Activated CD4-positive, alpha-beta T cell treated with anti-CD3 and anti-CD28 coated beads for 36 hours (primary cell): ENCODE measurements around the gene CASTOR1. TPM values are rescaled to one million over a fixed set of nuclear protein-coding genes. Genes with fewer than 3 reads are reported as not detected.

ENCODE experiments used
- ATAC-seq: fragments of 200-7000 bp; cut with Tn5 transposase; one replicate; pipeline ENCODE4 v1.10.0; 2021; ENCODE audit warnings: mild to moderate bottlenecking, moderate library complexity
- CTCF ChIA-PET: fragments of 350-600 bp; sonication (Branson Sonifier 250); formaldehyde crosslinking; loops from one replicate; lab custom pipeline; 2021; ENCODE audit warnings: antibody characterized with exemption; lab: Charles Lee
- POLR2A ChIA-PET: fragments of 350-600 bp; sonication (Branson Sonifier 250); formaldehyde crosslinking; loops from one replicate; lab custom pipeline; 2021; ENCODE audit warnings: antibody characterized with exemption, inconsistent platforms; lab: Charles Lee
- DNase-seq: peaks from one replicate; pipeline ENCODE4 v3.0.0-alpha.2; 2020
- H3K27ac Mint-ChIP-seq: one replicate; pipeline ENCODE4 v1.8.0; 2021; ENCODE audit warnings: mixed read lengths
- H3K27me3 Mint-ChIP-seq: one replicate; pipeline ENCODE4 v1.8.0; 2021; ENCODE audit warnings: mixed read lengths
- H3K36me3 Mint-ChIP-seq: one replicate; pipeline ENCODE4 v1.8.0; 2021; ENCODE audit warnings: low read depth, mixed read lengths
- H3K4me1 Mint-ChIP-seq: one replicate; pipeline ENCODE4 v1.8.0; 2021; ENCODE audit warnings: mixed read lengths
- H3K4me3 Mint-ChIP-seq: one replicate; pipeline ENCODE4 v1.8.0; 2021; ENCODE audit warnings: mild to moderate bottlenecking, moderate library complexity, mixed read lengths
- H3K9me3 Mint-ChIP-seq: one replicate; pipeline ENCODE4 v1.8.0; 2021; ENCODE audit warnings: low read depth, mixed read lengths
- intact Hi-C, 2 experiments: fragments of 100-400 bp; cut with DNase I in 1 of 2; cut with micrococcal nuclease in 1 of 2; formaldehyde crosslinking; loops; one replicate each; pipeline versions ENCODE4 v1.14.2 to v1.15.1; 2022 to 2024; cut with DNase I, micrococcal nuclease
- total RNA-seq, 2 experiments: library from RNA; stranded (reverse); gene quantifications; one replicate each; pipeline ENCODE4 v1.2.3, GENCODE V29; 2021

The CASTOR1 gene
- total RNA-seq, 2 experiments from 2014 or later = 1.6 to 2.2 TPM

DNA sequence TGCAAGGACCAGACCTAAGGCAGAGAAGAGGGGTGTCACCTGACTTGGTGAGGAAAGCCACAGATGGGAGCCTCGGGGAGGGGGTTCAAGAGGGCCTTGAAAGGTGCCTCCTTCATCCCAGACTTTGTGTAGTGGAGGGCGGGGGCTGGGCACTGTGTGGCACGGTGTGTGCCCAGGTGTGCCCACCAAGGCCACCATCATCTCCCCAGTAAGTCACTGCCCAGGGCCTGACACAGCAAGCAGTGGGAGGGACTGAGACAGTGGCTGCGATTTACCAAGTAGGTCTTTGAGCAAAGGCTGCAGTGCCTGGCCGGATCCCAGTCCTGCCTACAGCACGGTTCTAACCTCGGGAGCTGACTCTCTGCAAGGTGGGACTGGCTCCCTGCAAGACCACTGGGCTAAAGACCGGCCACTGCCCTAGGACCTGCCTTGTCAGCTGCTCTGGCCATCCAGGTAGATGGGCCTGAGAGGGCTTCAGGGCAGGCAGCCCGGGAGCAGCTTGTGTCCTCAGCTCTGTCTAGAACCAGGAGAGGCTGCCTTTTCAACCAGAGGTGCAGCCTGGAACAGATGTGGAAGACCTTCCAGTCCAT, 24.1 kb downstream of the CASTOR1 start:
- no peak for ATAC-seq
- Mint-ChIP-seq H3K4me3 (peak overlapping the region; percentile 88), H3K36me3 (peaks cover 50% of the 10 kb centered on the region), H3K27ac (peak overlapping the region; percentile 98), H3K4me1 (peaks cover 43% of the 10 kb centered on the region), H3K9me3 (no peaks in the 10 kb centered on the region), H3K27me3 (no peaks in the 10 kb centered on the region)
- intact Hi-C loops = loop anchor here in 1 of 2 experiments (5.0 to 10.0 kb wide), 4 partner anchors 380 to 702 kb away; partner anchors contain the start of genes MORC2, MTMR3, NF2 and TUG1
- DNase-seq = no peak
- CTCF ChIA-PET = interaction anchor here (0.6 to 3.7 kb wide), 5 partner anchors 14 to 126 kb away, joined by 3 to 43 read pairs (median 4); no protein-coding TSS in a partner anchor
- POLR2A ChIA-PET = interaction anchor here (0.6 to 1.0 kb wide), 3 partner anchors 37 to 83 kb away, joined by 3 to 4 read pairs (median 3); no protein-coding TSS in a partner anchor

DNA sequence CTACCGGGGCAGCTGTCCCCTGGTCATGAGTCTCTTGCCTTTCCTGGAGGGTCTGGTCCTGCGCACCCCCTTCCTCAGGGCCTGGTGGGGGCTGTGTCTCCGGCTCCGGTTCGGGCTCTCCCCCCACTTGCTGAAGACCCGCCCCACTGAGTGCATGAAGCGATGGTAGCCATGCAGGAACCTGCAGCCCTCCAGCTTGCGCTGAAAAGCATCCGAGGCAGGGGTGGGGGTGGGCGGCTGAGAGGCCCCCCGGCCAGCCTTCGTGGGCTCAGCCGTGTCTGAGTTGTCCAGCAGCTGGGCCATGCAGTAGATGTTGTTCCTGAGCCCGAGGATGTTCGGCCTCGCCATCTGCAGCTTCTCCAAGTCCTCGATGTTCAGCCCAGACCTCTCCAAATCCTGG, 25.4 kb downstream of the CASTOR1 start:
- H3K27ac Mint-ChIP-seq = no peak overlapping the region
- intact Hi-C loops = loop anchor here (1.0 to 10.0 kb wide), 4 partner anchors 23 to 659 kb away; partner anchors contain the start of genes MTMR3 (in 1 of the 2), NF2 (in 1 of the 2), UQCR10 (in 1 of the 2) and ZMAT5 (in 1 of the 2)
- no peak for DNase-seq
- ChIA-PET POLR2A (no interaction called here), CTCF (interaction anchor here (0.7 to 3.7 kb wide), 18 partner anchors 9 to 162 kb away, joined by 3 to 43 read pairs (median 4); partner anchors contain the start of genes MTFP1 and SEC14L2)
- ATAC-seq = no peak
- H3K36me3 Mint-ChIP-seq = peaks cover 38% of the 10 kb centered on the region
- H3K9me3 Mint-ChIP-seq = no peaks in the 10 kb centered on the region
- H3K4me3 Mint-ChIP-seq = peak overlapping the region; percentile 88
- H3K27me3 Mint-ChIP-seq = no peaks in the 10 kb centered on the region
- H3K4me1 Mint-ChIP-seq = peaks cover 40% of the 10 kb centered on the region

GRCh38 chr22:30262917-30263741, 26.2 kb downstream of the CASTOR1 start:
- H3K4me1 Mint-ChIP-seq = peaks cover 33% of the 10 kb centered on the region
- no peaks in the 10 kb centered on the region for H3K9me3 Mint-ChIP-seq
- peaks cover 31% of the 10 kb centered on the region for H3K36me3 Mint-ChIP-seq
- POLR2A ChIA-PET = no interaction called here
- DNase-seq (peak; percentile 88), ATAC-seq (no peak)
- H3K4me3 Mint-ChIP-seq = peak overlapping the region; percentile 62
- CTCF ChIA-PET = interaction anchor here (0.5 to 3.7 kb wide), 25 partner anchors 8 to 195 kb away, joined by 3 to 43 read pairs (median 4); partner anchors contain the start of genes MTFP1 and SEC14L2
- intact Hi-C loops = loop anchor here (1.0 to 10.0 kb wide), 4 partner anchors 24 to 658 kb away; partner anchors contain the start of genes MTMR3 (in 1 of the 2), NF2 (in 1 of the 2), UQCR10 (in 1 of the 2) and ZMAT5 (in 1 of the 2)
- peak overlapping the region; percentile 51 for H3K27ac Mint-ChIP-seq
- H3K27me3 Mint-ChIP-seq = no peaks in the 10 kb centered on the region

DNA sequence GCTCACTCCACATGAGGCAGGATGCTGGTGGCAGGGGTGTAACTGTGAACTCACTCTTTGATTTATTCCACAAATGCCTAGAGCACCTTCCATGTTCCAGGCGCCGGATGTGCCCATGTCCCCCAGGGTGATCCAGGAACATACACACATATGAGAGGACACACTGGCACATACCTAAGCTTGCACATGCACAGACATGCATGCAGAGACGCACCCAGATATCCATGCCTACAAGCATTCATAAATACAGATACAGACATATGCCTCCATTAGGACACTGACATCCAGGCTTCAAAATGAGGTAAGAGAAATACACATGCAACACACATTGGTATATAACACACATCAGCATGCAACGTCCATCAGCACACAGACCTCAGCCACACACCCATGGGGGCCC, 27.2 kb downstream of the CASTOR1 start:
- CTCF ChIA-PET = interaction anchor here (0.9 to 2.0 kb wide), 5 partner anchors 15 to 156 kb away, joined by 3 to 19 read pairs (median 7); partner anchors contain the start of genes CASTOR1 and RNF215
- peaks cover 27% of the 10 kb centered on the region for H3K4me1 Mint-ChIP-seq

DNA sequence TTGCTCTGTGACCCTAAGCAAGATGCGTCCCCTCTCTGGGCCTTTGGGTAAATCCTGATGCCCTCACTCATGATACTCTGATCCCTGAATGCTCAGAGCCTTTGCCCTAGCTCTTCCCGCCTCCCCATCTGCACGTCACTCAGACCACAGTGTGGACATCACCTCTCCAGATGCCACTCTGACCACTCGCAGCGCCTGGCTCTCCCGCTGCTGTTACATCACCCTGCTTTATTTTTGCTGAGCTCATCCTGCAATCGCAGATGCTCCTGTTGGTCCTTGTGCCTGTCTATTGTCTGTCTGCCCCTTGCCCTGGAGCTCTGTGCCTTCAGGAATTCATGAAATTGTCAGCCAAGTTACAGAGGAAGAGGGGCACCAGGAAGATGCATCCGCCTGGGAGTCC, 28.2 kb downstream of the CASTOR1 start:
- DNase-seq = no peak
- Mint-ChIP-seq H3K36me3 (peaks cover 22% of the 10 kb centered on the region), H3K27ac (peak overlapping the region; percentile 2), H3K4me3 (no peak overlapping the region), H3K9me3 (no peaks in the 10 kb centered on the region), H3K4me1 (peaks cover 27% of the 10 kb centered on the region), H3K27me3 (no peaks in the 10 kb centered on the region)
- intact Hi-C loops = loop anchor here in 1 of 2 experiments (10.0 kb wide), 3 partner anchors 376 to 656 kb away; partner anchors contain the start of genes MTMR3, NF2, UQCR10 and ZMAT5
- ChIA-PET CTCF (interaction anchor here (0.6 to 2.8 kb wide), 6 partner anchors 16 to 256 kb away, joined by 3 to 16 read pairs (median 6); partner anchors contain the start of genes CASTOR1 and RNF215), POLR2A (no interaction called here)
- no peak for ATAC-seq

More for the DNA sequence above, 27.2 kb downstream of the CASTOR1 start:
- Mint-ChIP-seq H3K27ac (no peak overlapping the region), H3K4me3 (no peak overlapping the region), H3K36me3 (peaks cover 28% of the 10 kb centered on the region), H3K9me3 (no peaks in the 10 kb centered on the region), H3K27me3 (no peaks in the 10 kb centered on the region)
- no peak for DNase-seq
- intact Hi-C loops = loop anchor here in 1 of 2 experiments (10.0 kb wide), 3 partner anchors 377 to 657 kb away; partner anchors contain the start of genes MTMR3, NF2, UQCR10 and ZMAT5
- no peak for ATAC-seq
- POLR2A ChIA-PET = no interaction called here

DNA sequence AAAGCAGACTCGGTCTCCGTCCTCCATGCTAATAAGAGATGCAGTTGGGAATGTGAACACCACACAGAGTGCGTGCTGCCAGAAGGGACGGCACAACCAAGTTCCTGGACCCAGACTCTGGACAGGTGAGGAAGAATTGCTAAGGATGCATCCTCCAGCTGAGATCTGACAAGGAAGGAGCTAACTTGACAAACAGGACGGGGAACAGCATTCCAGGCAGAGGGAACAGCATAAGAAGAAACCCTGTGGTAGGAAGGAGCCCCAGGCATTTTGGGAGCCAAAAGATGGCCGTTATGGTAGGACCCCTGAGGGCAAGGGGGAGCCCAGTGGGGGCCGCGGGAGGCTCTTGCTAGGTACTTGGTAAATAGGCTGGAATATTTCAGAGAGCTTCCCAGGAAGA, 28.6 kb downstream of the CASTOR1 start:
- POLR2A ChIA-PET = no interaction called here
- no peak for ATAC-seq
- intact Hi-C loops = loop anchor here in 1 of 2 experiments (10.0 kb wide), 3 partner anchors 376 to 656 kb away; partner anchors contain the start of genes MTMR3, NF2, UQCR10 and ZMAT5
- H3K27me3 Mint-ChIP-seq = no peaks in the 10 kb centered on the region
- no peaks in the 10 kb centered on the region for H3K9me3 Mint-ChIP-seq
- peaks cover 27% of the 10 kb centered on the region for H3K4me1 Mint-ChIP-seq
- peaks cover 20% of the 10 kb centered on the region for H3K36me3 Mint-ChIP-seq
- DNase-seq = no peak
- no peak overlapping the region for H3K27ac Mint-ChIP-seq
- no peak overlapping the region for H3K4me3 Mint-ChIP-seq
- CTCF ChIA-PET = interaction anchor here (0.6 to 2.8 kb wide), 4 partner anchors 22 to 255 kb away, joined by 3 to 16 read pairs (median 8); partner anchors contain the start of gene CASTOR1

- POLR2A ChIA-PET = no interaction called here
- Mint-ChIP-seq H3K9me3 (no peaks in the 10 kb centered on the region), H3K4me1 (peaks cover 27% of the 10 kb centered on the region), H3K4me3 (no peak overlapping the region), H3K36me3 (peaks cover 18% of the 10 kb centered on the region), H3K27ac (no peak overlapping the region), H3K27me3 (no peaks in the 10 kb centered on the region)
- CTCF ChIA-PET = interaction anchor here (1.2 to 2.8 kb wide), 3 partner anchors 22 to 152 kb away, joined by 7 to 16 read pairs (median 7); no protein-coding TSS in a partner anchor
- ATAC-seq (no peak), DNase-seq (no peak)
- intact Hi-C loops = loop anchor here in 1 of 2 experiments (10.0 kb wide), 3 partner anchors 375 to 655 kb away; partner anchors contain the start of genes MTMR3, NF2, UQCR10 and ZMAT5
These were observed 29.0 kb downstream of the CASTOR1 start for GRCh38 chr22:30260276-30260675.

DNA sequence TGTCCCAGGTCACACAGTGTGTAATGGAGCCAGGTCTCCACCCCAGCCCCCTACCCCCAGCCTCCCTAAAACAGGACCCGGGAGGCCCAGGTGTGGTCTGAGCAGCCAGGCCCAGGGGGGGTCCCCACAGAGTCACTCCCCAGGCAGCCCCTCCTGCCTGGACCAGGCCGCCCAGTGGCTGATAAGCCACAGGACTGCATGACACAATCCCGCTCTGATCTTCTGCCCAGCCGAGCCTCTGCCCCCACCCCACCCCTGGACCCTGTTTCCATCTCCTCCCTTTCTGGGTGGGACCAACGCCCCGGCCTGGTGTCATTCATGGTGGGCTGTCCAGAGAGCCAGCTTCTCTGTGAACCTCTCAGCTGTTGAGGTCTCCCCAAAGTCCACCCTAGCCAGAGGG, 35.0 kb downstream of the CASTOR1 start:
- H3K4me3 Mint-ChIP-seq = no peak overlapping the region
- H3K4me1 Mint-ChIP-seq = peaks cover 20% of the 10 kb centered on the region
- no peak for ATAC-seq
- DNase-seq = no peak
- ChIA-PET CTCF (interaction anchor here (0.7 to 5.7 kb wide), 7 partner anchors 9 to 438 kb away, joined by 3 to 55 read pairs (median 3); no protein-coding TSS in a partner anchor), POLR2A (interaction anchor here (0.6 kb wide), 1 partner anchor 100 kb away, joined by 4 read pairs; no protein-coding TSS in a partner anchor)
- intact Hi-C loops = no loop called here
- H3K36me3 Mint-ChIP-seq = no peaks in the 10 kb centered on the region
- H3K9me3 Mint-ChIP-seq = no peaks in the 10 kb centered on the region
- no peak overlapping the region for H3K27ac Mint-ChIP-seq
- H3K27me3 Mint-ChIP-seq = no peaks in the 10 kb centered on the region

DNA sequence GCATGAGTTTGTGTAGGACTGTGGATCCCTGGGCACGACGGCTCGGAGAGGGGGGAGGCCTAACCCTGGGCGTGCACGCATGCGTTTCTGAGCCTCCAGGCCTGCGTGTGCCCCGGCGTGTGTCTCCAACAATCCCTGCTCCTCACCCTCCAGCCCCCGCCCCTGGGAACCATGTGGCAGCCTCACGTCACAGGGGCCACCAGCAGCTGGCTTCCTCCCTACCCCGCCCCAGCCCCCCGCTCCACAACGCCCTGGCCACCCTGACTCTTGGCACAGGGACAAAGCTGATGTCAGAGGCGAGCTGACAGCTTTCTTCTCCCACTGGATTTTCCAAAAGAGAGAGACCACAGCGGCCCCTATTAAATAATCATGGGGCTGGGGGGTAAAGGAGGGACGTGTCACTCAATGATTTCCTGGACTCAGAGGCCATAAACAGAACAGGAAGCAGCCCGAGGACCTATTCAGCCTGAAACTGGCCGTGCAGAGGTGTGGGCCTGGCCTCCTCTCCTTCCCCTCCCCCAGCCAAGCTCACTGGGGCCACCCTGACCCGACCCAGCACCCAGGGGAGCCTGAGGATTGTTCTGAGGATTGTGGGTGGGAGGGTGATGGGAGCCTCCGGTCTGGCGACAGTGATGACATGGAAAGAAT, 36.0 kb downstream of the CASTOR1 start:
- intact Hi-C loops = no loop called here
- H3K4me1 Mint-ChIP-seq = peaks cover 25% of the 10 kb centered on the region

More for the DNA sequence above, 36.0 kb downstream of the CASTOR1 start:
- H3K27ac Mint-ChIP-seq = no peak overlapping the region
- ATAC-seq = no peak
- H3K4me3 Mint-ChIP-seq = no peak overlapping the region
- no peak for DNase-seq
- H3K36me3 Mint-ChIP-seq = no peaks in the 10 kb centered on the region
- H3K27me3 Mint-ChIP-seq = no peaks in the 10 kb centered on the region
- no peaks in the 10 kb centered on the region for H3K9me3 Mint-ChIP-seq
- POLR2A ChIA-PET = no interaction called here
- CTCF ChIA-PET = interaction anchor here (1.4 to 5.7 kb wide), 2 partner anchors 34 to 146 kb away, joined by 6 to 55 read pairs; no protein-coding TSS in a partner anchor
